K562 (cell line): Measurements from ENCODE around the gene CT55. TPM values are rescaled to one million over a fixed set of nuclear protein-coding genes. Genes with fewer than 3 reads are reported as not detected.
A peak's percentile ranks its signal among the peaks of the same experiment; 100 is the strongest.

Experiments
- ARNT ChIP-seq, 2 experiments: fragments of 450-650 bp; IDR thresholded peaks; 2 replicates each; pipeline ENCODE4 v1.6.1; 2016; ENCODE audit warnings: mild to moderate bottlenecking in 1 of 2
- CSDE1 ChIP-seq, 2 experiments: fragments of 450-650 bp; IDR thresholded peaks; 2 replicates each; pipeline ENCODE4 v1.6.1; 2016; ENCODE audit warnings: mild to moderate bottlenecking in 1 of 2
- FOXJ2 ChIP-seq: fragments of 200-800 bp; sonication (Bioruptor generic); IDR thresholded peaks from 2 replicates; pipeline ENCODE4 v1.6.1; 2016; ENCODE audit warnings: missing genetic modification characterization, missing compliant biosample characterization
- GTF2A2 ChIP-seq: IDR thresholded peaks from 2 replicates; pipeline ENCODE4 v1.6.1; 2016; ENCODE audit warnings: mild to moderate bottlenecking, missing genetic modification characterization, missing compliant biosample characterization
- NFRKB ChIP-seq: fragments of 450-650 bp; IDR thresholded peaks from 2 replicates; pipeline ENCODE4 v1.6.1; 2016; ENCODE audit warnings: low read depth
- NFYB ChIP-seq: IDR thresholded peaks from 2 replicates; pipeline ENCODE4 v1.6.1; 2011; ENCODE audit warnings: mild to moderate bottlenecking, moderate library complexity; ENCODE audit not compliant: insufficient read length; ENCODE audit errors: extremely low read depth
- POLR2G ChIP-seq: fragments of 200-400 bp; formaldehyde crosslinking; IDR thresholded peaks from 2 replicates; pipeline ENCODE4 v1.6.1; 2017; ENCODE audit warnings: low read depth, mild to moderate bottlenecking, antibody characterized with exemption, low read length, moderate library complexity
- PPARD ChIP-seq: fragments of 250-450 bp; sonication (Bioruptor Pico); IDR thresholded peaks from 2 replicates; pipeline ENCODE4 v1.8.0; 2022; ENCODE audit warnings: inconsistent platforms, mild to moderate bottlenecking, moderate library complexity
- RBM34 ChIP-seq: fragments of 200-400 bp; formaldehyde crosslinking; IDR thresholded peaks from 2 replicates; pipeline ENCODE4 v1.6.1; 2018; ENCODE audit warnings: low read length, borderline replicate concordance; ENCODE audit not compliant: insufficient read depth
- RFX7 ChIP-seq: fragments of 250-450 bp; sonication (Bioruptor Pico); IDR thresholded peaks from 2 replicates; pipeline ENCODE4 v1.5.1; 2021; ENCODE audit warnings: mild to moderate bottlenecking
- SMAD1 ChIP-seq: fragments of 150-350 bp; IDR thresholded peaks from 2 replicates; pipeline ENCODE4 v1.6.1; 2014; ENCODE audit warnings: low read length, low read depth; ENCODE audit not compliant: partially characterized antibody
- YBX1 ChIP-seq: fragments of 450-650 bp; IDR thresholded peaks from 2 replicates; pipeline ENCODE4 v1.7.1; 2016; ENCODE audit warnings: mild to moderate bottlenecking
- ZBED1 ChIP-seq: IDR thresholded peaks from 2 replicates; pipeline ENCODE4 v1.6.1; 2014
- ZNF217 ChIP-seq: sonication (generic); formaldehyde crosslinking; IDR thresholded peaks from 2 replicates; pipeline ENCODE4 v1.8.0; 2022; ENCODE audit warnings: mild to moderate bottlenecking, missing genetic modification reagents
- ZNF431 ChIP-seq: sonication (generic); formaldehyde crosslinking; IDR thresholded peaks from 2 replicates; pipeline ENCODE4 v1.8.0; 2022; ENCODE audit warnings: mild to moderate bottlenecking, missing genetic modification reagents
- polyA plus RNA-seq, 8 experiments: library from polyadenylated mRNA; depleted of rRNA in 4 of 8; stranded (reverse) in 5 of 8; unstranded in 3 of 8; fragments of >200 nt; fragmentation: Nextera tagmentation in 2 of 8; fragmentation: Illumina TruSeq in 1 of 8; extraction: Ambion mirVana in 2 of 8; extraction: Trizol in 1 of 8; gene quantifications; 2 replicates each; pipeline versions ENCODE4 v1.2.1 to v1.2.3, GENCODE V29; 2011 to 2014; ENCODE audit warnings: inconsistent platforms in 1 of 8, missing spikeins in 1 of 8
- total RNA-seq, 7 experiments: library from RNA; depleted of rRNA in 6 of 7; stranded (reverse); fragments of >200 nt in 6 of 7; fragmentation: Illumina TruSeq in 2 of 7; extraction: Trizol in 2 of 7; gene quantifications; 2 replicates each; pipeline versions ENCODE4 v1.2.1 to v1.2.3, GENCODE V29; 2011 to 2021; ENCODE audit warnings: low replicate concordance in 1 of 7
- TF ChIP-seq, protein P1 (sequence below): sonication (generic); formaldehyde crosslinking; IDR thresholded peaks from 2 replicates; pipeline ENCODE4 v1.8.0; 2022; ENCODE audit warnings: mild to moderate bottlenecking, missing genetic modification reagents
- TF ChIP-seq, protein P2 (sequence below): conservative IDR thresholded peaks from 2 replicates; pipeline ENCODE4 v1.6.1; 2011; ENCODE audit warnings: low read depth, mild to moderate bottlenecking, low read length; ENCODE audit not compliant: control insufficient read depth
- TF ChIP-seq, protein P3 (sequence below): fragments of 250-450 bp; sonication (Bioruptor Pico); IDR thresholded peaks from 2 replicates; pipeline ENCODE4 v1.4.0; 2020; ENCODE audit warnings: mild to moderate bottlenecking, moderate library complexity, borderline replicate concordance
- TF ChIP-seq, protein P4 (sequence below), 2 experiments: fragments of 450-650 bp; conservative IDR thresholded peaks; 2 replicates each; pipeline ENCODE4 v1.6.1; 2017; ENCODE audit warnings: mild to moderate bottlenecking in 2 of 2, moderate library complexity in 2 of 2
- TF ChIP-seq, protein P5 (sequence below): fragments of 250-450 bp; sonication (Bioruptor Pico); IDR thresholded peaks from 2 replicates; pipeline ENCODE4 v1.4.0; 2020; ENCODE audit warnings: mild to moderate bottlenecking, moderate library complexity

The CT55 gene
- total and polyA plus RNA-seq, 9 of the 15 experiments (the other 6 are each of a cell fraction or from before 2014, with no cell fraction given), result 48.5 to 98.9 (median 73.2) TPM

DNA sequence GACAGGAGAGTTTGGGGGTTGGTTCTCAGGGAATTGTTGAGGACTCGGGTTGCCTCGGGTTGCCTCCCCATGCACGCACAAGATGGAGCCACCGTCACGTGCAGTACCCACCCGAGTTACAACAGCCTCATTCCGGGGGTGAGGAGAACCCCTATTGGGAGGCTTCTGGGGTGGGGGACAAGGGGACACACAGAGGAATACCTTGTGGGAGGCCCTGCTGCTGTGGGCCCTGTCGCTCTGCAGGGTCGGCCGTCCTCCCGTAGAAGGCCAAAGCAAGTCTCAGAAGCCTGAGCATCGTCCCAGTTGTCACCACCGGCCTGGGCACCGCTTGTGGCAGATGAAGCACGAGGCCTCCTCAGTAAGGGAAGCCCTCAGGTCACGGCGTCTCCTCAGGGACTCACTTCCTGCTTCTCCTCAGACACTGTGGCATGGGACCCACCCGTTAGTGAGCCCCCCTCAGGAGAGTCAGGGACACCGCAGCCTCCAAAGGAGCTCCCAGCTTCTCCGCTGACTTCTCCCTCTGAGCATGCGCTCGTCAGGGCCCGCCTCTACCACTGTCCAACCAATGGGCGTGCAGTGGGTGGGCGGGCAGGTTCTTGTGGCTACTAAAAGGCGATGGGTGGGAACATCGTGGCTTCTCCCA is at the start of gene CT55 (continued):
- TF ChIP-seq NFRKB, result no peak
- TF ChIP-seq NFYB, result peak; percentile 87
- TF ChIP-seq, protein P1, sequence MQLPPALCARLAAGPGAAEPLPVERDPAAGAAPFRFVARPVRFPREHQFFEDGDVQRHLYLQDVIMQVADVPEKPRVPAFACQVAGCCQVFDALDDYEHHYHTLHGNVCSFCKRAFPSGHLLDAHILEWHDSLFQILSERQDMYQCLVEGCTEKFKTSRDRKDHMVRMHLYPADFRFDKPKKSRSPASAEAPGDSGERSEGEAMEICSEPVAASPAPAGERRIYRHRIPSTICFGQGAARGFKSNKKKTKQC (CRISPR knock-in tag), result no peak
- no peak for TF ChIP-seq SMAD1
- TF ChIP-seq, protein P2, sequence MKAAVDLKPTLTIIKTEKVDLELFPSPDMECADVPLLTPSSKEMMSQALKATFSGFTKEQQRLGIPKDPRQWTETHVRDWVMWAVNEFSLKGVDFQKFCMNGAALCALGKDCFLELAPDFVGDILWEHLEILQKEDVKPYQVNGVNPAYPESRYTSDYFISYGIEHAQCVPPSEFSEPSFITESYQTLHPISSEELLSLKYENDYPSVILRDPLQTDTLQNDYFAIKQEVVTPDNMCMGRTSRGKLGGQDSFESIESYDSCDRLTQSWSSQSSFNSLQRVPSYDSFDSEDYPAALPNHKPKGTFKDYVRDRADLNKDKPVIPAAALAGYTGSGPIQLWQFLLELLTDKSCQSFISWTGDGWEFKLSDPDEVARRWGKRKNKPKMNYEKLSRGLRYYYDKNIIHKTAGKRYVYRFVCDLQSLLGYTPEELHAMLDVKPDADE, result 0 out of 2 replicates have a peak, but pooled peaks have one; percentile 42
- TF ChIP-seq RBM34, result no peak
- no peak for TF ChIP-seq GTF2A2 (tag)
- no peak for TF ChIP-seq ZBED1
- TF ChIP-seq, protein P3, sequence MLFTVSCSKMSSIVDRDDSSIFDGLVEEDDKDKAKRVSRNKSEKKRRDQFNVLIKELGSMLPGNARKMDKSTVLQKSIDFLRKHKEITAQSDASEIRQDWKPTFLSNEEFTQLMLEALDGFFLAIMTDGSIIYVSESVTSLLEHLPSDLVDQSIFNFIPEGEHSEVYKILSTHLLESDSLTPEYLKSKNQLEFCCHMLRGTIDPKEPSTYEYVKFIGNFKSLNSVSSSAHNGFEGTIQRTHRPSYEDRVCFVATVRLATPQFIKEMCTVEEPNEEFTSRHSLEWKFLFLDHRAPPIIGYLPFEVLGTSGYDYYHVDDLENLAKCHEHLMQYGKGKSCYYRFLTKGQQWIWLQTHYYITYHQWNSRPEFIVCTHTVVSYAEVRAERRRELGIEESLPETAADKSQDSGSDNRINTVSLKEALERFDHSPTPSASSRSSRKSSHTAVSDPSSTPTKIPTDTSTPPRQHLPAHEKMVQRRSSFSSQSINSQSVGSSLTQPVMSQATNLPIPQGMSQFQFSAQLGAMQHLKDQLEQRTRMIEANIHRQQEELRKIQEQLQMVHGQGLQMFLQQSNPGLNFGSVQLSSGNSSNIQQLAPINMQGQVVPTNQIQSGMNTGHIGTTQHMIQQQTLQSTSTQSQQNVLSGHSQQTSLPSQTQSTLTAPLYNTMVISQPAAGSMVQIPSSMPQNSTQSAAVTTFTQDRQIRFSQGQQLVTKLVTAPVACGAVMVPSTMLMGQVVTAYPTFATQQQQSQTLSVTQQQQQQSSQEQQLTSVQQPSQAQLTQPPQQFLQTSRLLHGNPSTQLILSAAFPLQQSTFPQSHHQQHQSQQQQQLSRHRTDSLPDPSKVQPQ (CRISPR knock-in tag), result no peak
- no peak for TF ChIP-seq ZNF431 (CRISPR knock-in tag)
- no peak for TF ChIP-seq ZNF217 (CRISPR knock-in tag)
- TF ChIP-seq, protein P4, sequence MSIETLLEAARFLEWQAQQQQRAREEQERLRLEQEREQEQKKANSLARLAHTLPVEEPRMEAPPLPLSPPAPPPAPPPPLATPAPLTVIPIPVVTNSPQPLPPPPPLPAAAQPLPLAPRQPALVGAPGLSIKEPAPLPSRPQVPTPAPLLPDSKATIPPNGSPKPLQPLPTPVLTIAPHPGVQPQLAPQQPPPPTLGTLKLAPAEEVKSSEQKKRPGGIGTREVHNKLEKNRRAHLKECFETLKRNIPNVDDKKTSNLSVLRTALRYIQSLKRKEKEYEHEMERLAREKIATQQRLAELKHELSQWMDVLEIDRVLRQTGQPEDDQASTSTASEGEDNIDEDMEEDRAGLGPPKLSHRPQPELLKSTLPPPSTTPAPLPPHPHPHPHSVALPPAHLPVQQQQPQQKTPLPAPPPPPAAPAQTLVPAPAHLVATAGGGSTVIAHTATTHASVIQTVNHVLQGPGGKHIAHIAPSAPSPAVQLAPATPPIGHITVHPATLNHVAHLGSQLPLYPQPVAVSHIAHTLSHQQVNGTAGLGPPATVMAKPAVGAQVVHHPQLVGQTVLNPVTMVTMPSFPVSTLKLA (conservative IDR thresholded peaks at IDR 0.05), result peak; percentile 46 to 59; a peak in 3 of 4 replicates
- no peak for TF ChIP-seq ARNT (IDR thresholded peaks at IDR 0.05)
- TF ChIP-seq POLR2G, result peak; percentile 72
- TF ChIP-seq RFX7, result no peak
- TF ChIP-seq, protein P5, sequence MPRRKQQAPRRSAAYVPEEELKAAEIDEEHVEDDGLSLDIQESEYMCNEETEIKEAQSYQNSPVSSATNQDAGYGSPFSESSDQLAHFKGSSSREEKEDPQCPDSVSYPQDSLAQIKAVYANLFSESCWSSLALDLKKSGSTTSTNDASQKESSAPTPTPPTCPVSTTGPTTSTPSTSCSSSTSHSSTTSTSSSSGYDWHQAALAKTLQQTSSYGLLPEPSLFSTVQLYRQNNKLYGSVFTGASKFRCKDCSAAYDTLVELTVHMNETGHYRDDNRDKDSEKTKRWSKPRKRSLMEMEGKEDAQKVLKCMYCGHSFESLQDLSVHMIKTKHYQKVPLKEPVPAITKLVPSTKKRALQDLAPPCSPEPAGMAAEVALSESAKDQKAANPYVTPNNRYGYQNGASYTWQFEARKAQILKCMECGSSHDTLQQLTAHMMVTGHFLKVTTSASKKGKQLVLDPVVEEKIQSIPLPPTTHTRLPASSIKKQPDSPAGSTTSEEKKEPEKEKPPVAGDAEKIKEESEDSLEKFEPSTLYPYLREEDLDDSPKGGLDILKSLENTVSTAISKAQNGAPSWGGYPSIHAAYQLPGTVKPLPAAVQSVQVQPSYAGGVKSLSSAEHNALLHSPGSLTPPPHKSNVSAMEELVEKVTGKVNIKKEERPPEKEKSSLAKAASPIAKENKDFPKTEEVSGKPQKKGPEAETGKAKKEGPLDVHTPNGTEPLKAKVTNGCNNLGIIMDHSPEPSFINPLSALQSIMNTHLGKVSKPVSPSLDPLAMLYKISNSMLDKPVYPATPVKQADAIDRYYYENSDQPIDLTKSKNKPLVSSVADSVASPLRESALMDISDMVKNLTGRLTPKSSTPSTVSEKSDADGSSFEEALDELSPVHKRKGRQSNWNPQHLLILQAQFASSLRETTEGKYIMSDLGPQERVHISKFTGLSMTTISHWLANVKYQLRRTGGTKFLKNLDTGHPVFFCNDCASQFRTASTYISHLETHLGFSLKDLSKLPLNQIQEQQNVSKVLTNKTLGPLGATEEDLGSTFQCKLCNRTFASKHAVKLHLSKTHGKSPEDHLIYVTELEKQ (CRISPR knock-in tag), result no peak
- TF ChIP-seq CSDE1 (IDR thresholded peaks at IDR 0.05), result no peak
- TF ChIP-seq FOXJ2 (tag), result no peak
- no peak for TF ChIP-seq YBX1
- TF ChIP-seq PPARD, result no peak
